Ectodermal cell (in vitro differentiated cells): Measurements from ENCODE around the gene C1orf105.

ENCODE experiments used
- H3K27ac ChIP-seq: 2 replicates; pipeline ENCODE4 v1.7.0; 2013; ENCODE audit warnings: mild to moderate bottlenecking, low read depth, low read length; ENCODE audit not compliant: insufficient read depth, poor library complexity, severe bottlenecking
- H3K27me3 ChIP-seq: 2 replicates; pipeline ENCODE4 v1.7.0; 2013; ENCODE audit warnings: mild to moderate bottlenecking, low read length; ENCODE audit not compliant: insufficient read depth, control insufficient read depth, poor library complexity, severe bottlenecking
- H3K36me3 ChIP-seq: one replicate; pipeline ENCODE4 v1.7.0; 2013; ENCODE audit warnings: low read length; ENCODE audit not compliant: control insufficient read depth, insufficient read depth
- H3K4me1 ChIP-seq: one replicate; pipeline ENCODE4 v1.7.0; 2013; ENCODE audit warnings: low read length; ENCODE audit not compliant: control insufficient read depth, insufficient read depth
- H3K4me3 ChIP-seq: 2 replicates; pipeline ENCODE4 v1.7.0; 2013; ENCODE audit warnings: low read depth, low read length, control low read depth; ENCODE audit not compliant: insufficient read depth
- H3K9me3 ChIP-seq: 2 replicates; pipeline ENCODE4 v1.7.0; 2013; ENCODE audit warnings: mild to moderate bottlenecking, low read length, moderate library complexity; ENCODE audit not compliant: control insufficient read depth
- WGBS, 2 experiments: methylation state at CpG; one replicate each; pipeline ENCODE4 v1.1.7; 2013; ENCODE audit warnings: missing lambda C conversion rate in 2 of 2; 5-methylcytosine and 5-hydroxymethylcytosine counted together

Gene C1orf105

GRCh38 chr1:172453153-172453545, 32.7 kb downstream of the C1orf105 start:
- Histone ChIP-seq H3K36me3 (no peaks in the 10 kb centered on the region), H3K4me3 (no peak overlapping the region), H3K4me1 (no peaks in the 10 kb centered on the region), H3K27ac (no peak overlapping the region), H3K27me3 (no peaks in the 10 kb centered on the region), H3K9me3 (no peaks in the 10 kb centered on the region)
- 94 to 97% methylated on average over 3 to 5 of the region's 6 CpGs for WGBS, 2 experiments

GRCh38 chr1:172453607-172454006, 33.1 kb downstream of the C1orf105 start:
- H3K9me3 ChIP-seq = no peaks in the 10 kb centered on the region
- H3K4me1 ChIP-seq = no peaks in the 10 kb centered on the region
- no peak overlapping the region for H3K4me3 ChIP-seq
- no peak overlapping the region for H3K27ac ChIP-seq
- H3K36me3 ChIP-seq = no peaks in the 10 kb centered on the region
- no peaks in the 10 kb centered on the region for H3K27me3 ChIP-seq
- 83% methylated on average over 1 of the region's 1 CpG; no CpG with 5 or more reads in 1 of the 2 experiments for WGBS, 2 experiments

GRCh38 chr1:172455451-172455850, 35.0 kb downstream of the C1orf105 start:
- H3K36me3 ChIP-seq = no peaks in the 10 kb centered on the region
- WGBS, 2 experiments = 80 to 97% methylated on average over 1 of the region's 1 CpG

GRCh38 chr1:172456344-172456769, 35.9 kb downstream of the C1orf105 start:
- H3K27me3 ChIP-seq = no peaks in the 10 kb centered on the region
- no peaks in the 10 kb centered on the region for H3K36me3 ChIP-seq
- H3K4me1 ChIP-seq = peaks cover 4% of the 10 kb centered on the region
- H3K4me3 ChIP-seq = no peak overlapping the region
- H3K9me3 ChIP-seq = no peaks in the 10 kb centered on the region
- no peak overlapping the region for H3K27ac ChIP-seq
- WGBS, 2 experiments = 93 to 95% methylated on average over 5 of the region's 5 CpGs

More at GRCh38 chr1:172455451-172455850, 35.0 kb downstream of the C1orf105 start:
- Histone ChIP-seq H3K9me3 (no peaks in the 10 kb centered on the region), H3K27ac (no peak overlapping the region), H3K27me3 (no peaks in the 10 kb centered on the region), H3K4me3 (no peak overlapping the region), H3K4me1 (peaks cover 4% of the 10 kb centered on the region)

GRCh38 chr1:172457479-172458130, 37.1 kb downstream of the C1orf105 start:
- no peaks in the 10 kb centered on the region for H3K36me3 ChIP-seq
- no peak overlapping the region for H3K27ac ChIP-seq
- no peaks in the 10 kb centered on the region for H3K9me3 ChIP-seq
- 91 to 100% methylated on average over 1 of the region's 1 CpG for WGBS, 2 experiments
- H3K27me3 ChIP-seq = no peaks in the 10 kb centered on the region
- no peak overlapping the region for H3K4me3 ChIP-seq
- peaks cover 4% of the 10 kb centered on the region for H3K4me1 ChIP-seq

- H3K27me3 ChIP-seq = no peaks in the 10 kb centered on the region
- no peak overlapping the region for H3K4me3 ChIP-seq
- no peak overlapping the region for H3K27ac ChIP-seq
- no peaks in the 10 kb centered on the region for H3K9me3 ChIP-seq
- no CpG with 5 or more reads among the region's 1 CpG for WGBS, 2 experiments
- H3K4me1 ChIP-seq = peaks cover 4% of the 10 kb centered on the region
- no peaks in the 10 kb centered on the region for H3K36me3 ChIP-seq
Measured at GRCh38 chr1:172460177-172460576, 39.7 kb downstream of the C1orf105 start.

- Histone ChIP-seq H3K27ac (no peak overlapping the region), H3K4me1 (peaks cover 4% of the 10 kb centered on the region), H3K27me3 (no peaks in the 10 kb centered on the region), H3K4me3 (no peak overlapping the region), H3K9me3 (no peaks in the 10 kb centered on the region), H3K36me3 (no peaks in the 10 kb centered on the region)
- WGBS, 2 experiments = 53 to 58% methylated on average over 1 of the region's 1 CpG
Measured at GRCh38 chr1:172460887-172461315, 40.4 kb downstream of the C1orf105 start.

- WGBS, 2 experiments = 93 to 94% methylated on average over 1 of the region's 1 CpG
- Histone ChIP-seq H3K4me1 (no peaks in the 10 kb centered on the region), H3K36me3 (no peaks in the 10 kb centered on the region), H3K27ac (no peak overlapping the region), H3K27me3 (no peaks in the 10 kb centered on the region), H3K4me3 (no peak overlapping the region), H3K9me3 (no peaks in the 10 kb centered on the region)
Measured at GRCh38 chr1:172465617-172466016, 45.1 kb downstream of the C1orf105 start.

GRCh38 chr1:172466795-172467407, 46.4 kb downstream of the C1orf105 start:
- Histone ChIP-seq H3K9me3 (no peaks in the 10 kb centered on the region), H3K27me3 (no peaks in the 10 kb centered on the region), H3K27ac (no peak overlapping the region), H3K4me1 (no peaks in the 10 kb centered on the region), H3K36me3 (no peaks in the 10 kb centered on the region), H3K4me3 (no peak overlapping the region)
- 95 to 98% methylated on average over 3 of the region's 3 CpGs for WGBS, 2 experiments

- no peaks in the 10 kb centered on the region for H3K36me3 ChIP-seq
- H3K4me3 ChIP-seq = no peak overlapping the region
- no peaks in the 10 kb centered on the region for H3K9me3 ChIP-seq
- no peak overlapping the region for H3K27ac ChIP-seq
- no peaks in the 10 kb centered on the region for H3K27me3 ChIP-seq
- H3K4me1 ChIP-seq = no peaks in the 10 kb centered on the region
- 79 to 84% methylated on average over 2 to 3 of the region's 3 CpGs for WGBS, 2 experiments
Measured at GRCh38 chr1:172467446-172467845, 47.0 kb downstream of the C1orf105 start.
